Placental pericyte (primary cell): ENCODE results near the gene CNOT6L. TPM values are rescaled to one million over a fixed set of nuclear protein-coding genes. Genes with fewer than 3 reads are reported as not detected.

Source experiments
- small RNA-seq: library from RNA; depleted of rRNA; stranded (forward); fragments of <200 nt; gene quantifications from one replicate; pipeline ENCODE3, GENCODE V24; 2012; ENCODE audit warnings: low replicate concordance
- total RNA-seq: library from RNA; depleted of rRNA; stranded (reverse); fragments of >200 nt; gene quantifications from 2 replicates; pipeline ENCODE4 v1.2.3, GENCODE V29; 2012

CNOT6L gene
- 14.0 and 16.2 TPM in 2 replicates for total RNA-seq

GRCh38 chr4:77818602-77819403, at the start of gene CNOT6L:
Gene CNOT6L, minus strand, starts transcription at chr4:77819368. Its CDS starts 60 bp downstream, at chr4:77819308.

GRCh38 chr4:77862478-77863216, 43.5 kb upstream of the CNOT6L start, which contains the start of gene MRPL1:
Gene MRPL1, plus strand, starts transcription at chr4:77862830. Its CDS starts 19 bp downstream, at chr4:77862849.

Small RNA genes within 50 kb of the gene (small RNA-seq; reads per million reads assigned to genes)
- not detected for gene AC112225.1
- gene RF00612 = 0.10 reads per million

Other genes starting within 250 kb of the CNOT6L start
- gene CXCL13, start 213.5 kb downstream of the CNOT6L start, total RNA-seq = not detected in 2 replicates
- 19.7 and 29.2 TPM in 2 replicates for gene MRPL1, start 43.5 kb upstream of the CNOT6L start, total RNA-seq
- 0.57 and 13.8 TPM in 2 replicates for gene FRAS1, start 238.0 kb upstream of the CNOT6L start, total RNA-seq